SIG-M5 treated with dmso at 0.1 percent for 504 hours (cell line): Measurements from ENCODE around the gene DYSF.
A peak's percentile ranks its signal among the peaks of the same experiment; 100 is the strongest.

Experiments
- DNase-seq: peaks from one replicate; lab custom pipeline; 2025; ENCODE audit not compliant: unreplicated experiment; lab: John Stamatoyannopoulos, UW

The DYSF gene

GRCh38 chr2:71548646-71549425 lies 95.5 kb downstream of the DYSF start:
- peak; percentile 50 for DNase-seq

- no peak for DNase-seq
Measured at GRCh38 chr2:71550801-71551630, 97.7 kb downstream of the DYSF start.

- DNase-seq = no peak
Measured at GRCh38 chr2:71551631-71551915, 98.2 kb downstream of the DYSF start.

- no peak for DNase-seq
Measured at GRCh38 chr2:71552356-71552755, 99.0 kb downstream of the DYSF start.

GRCh38 chr2:71552861-71553301 lies 99.5 kb downstream of the DYSF start:
- DNase-seq = no peak

GRCh38 chr2:71554028-71554705 lies 100.8 kb downstream of the DYSF start:
- DNase-seq = no peak

- no peak for DNase-seq
Measured at GRCh38 chr2:71554706-71555056, 101.3 kb downstream of the DYSF start.

- no peak for DNase-seq
Measured at GRCh38 chr2:71555798-71556454, 102.6 kb downstream of the DYSF start.

GRCh38 chr2:71556692-71557250 lies 103.4 kb downstream of the DYSF start:
- no peak for DNase-seq

GRCh38 chr2:71557321-71557720 lies 104.0 kb downstream of the DYSF start:
- DNase-seq = no peak

GRCh38 chr2:71558300-71559051 lies 105.1 kb downstream of the DYSF start:
- no peak for DNase-seq

- DNase-seq = no peak
Measured at GRCh38 chr2:71559080-71559827, 105.9 kb downstream of the DYSF start.

- DNase-seq = no peak
Measured at GRCh38 chr2:71559828-71560637, 106.7 kb downstream of the DYSF start.

- no peak for DNase-seq
Measured at GRCh38 chr2:71560638-71561011, 107.3 kb downstream of the DYSF start.

- DNase-seq = no peak
Measured at GRCh38 chr2:71561441-71562267, 108.3 kb downstream of the DYSF start.

GRCh38 chr2:71562518-71562917 lies 109.2 kb downstream of the DYSF start:
- no peak for DNase-seq

GRCh38 chr2:71563872-71564271 lies 110.5 kb downstream of the DYSF start:
- DNase-seq = no peak

GRCh38 chr2:71564361-71564760 lies 111.0 kb downstream of the DYSF start:
- DNase-seq = no peak
